ENCODE measurements around the gene CDKAL1. TPM values are rescaled to one million over a fixed set of nuclear protein-coding genes. Genes with fewer than 3 reads are reported as not detected.

Gene CDKAL1
- total and polyA plus RNA-seq, 2 donors from 2014 or later: 4.6 to 20.2 TPM

- Histone ChIP-seq H3K27ac (ENCODE audit: low read depth in 2 of 2, low read length in 2 of 2) (no peak overlapping the region), H3K36me3 (ENCODE audit: control insufficient read depth in 2 of 3, insufficient read depth in 3 of 3, low read length in 3 of 3) (no peaks in the 10 kb centered on the region), H3K4me3 (ENCODE audit: low read length in 3 of 3) (no peak overlapping the region), H3K27me3 (ENCODE audit: control insufficient read depth, insufficient read depth, low read length) (no peaks in the 10 kb centered on the region), H3K9ac (ENCODE audit: low read length in 3 of 3) (no peak overlapping the region), H3K9me3 (ENCODE audit: control insufficient read depth in 2 of 3, insufficient read depth in 1 of 3, low read length in 3 of 3) (no peaks in the 10 kb centered on the region), H3K4me1 (ENCODE audit: control insufficient read depth in 2 of 3, insufficient read depth in 2 of 3, low read depth in 1 of 3, low read length in 3 of 3) (no peaks in the 10 kb centered on the region)
- intact Hi-C loops (cut with DNase I): no loop called here
- FAIRE-seq: no peak
- peak in 2 of 5 donors; percentile 22 to 37 for DNase-seq
- no peak for TF ChIP-seq CTCF (IDR thresholded peaks at IDR 0.05; ENCODE audit: borderline replicate concordance, extremely low read depth, insufficient read depth)
These were observed 254.9 kb downstream of the CDKAL1 start for GRCh38 chr6:20789162-20789561.

- FAIRE-seq: no peak
- Histone ChIP-seq H3K27me3 (ENCODE audit: control insufficient read depth, insufficient read depth, low read length) (no peaks in the 10 kb centered on the region), H3K27ac (ENCODE audit: low read depth in 2 of 2, low read length in 2 of 2) (no peak overlapping the region), H3K4me3 (ENCODE audit: low read length in 3 of 3) (no peak overlapping the region), H3K36me3 (ENCODE audit: control insufficient read depth in 2 of 3, insufficient read depth in 3 of 3, low read length in 3 of 3) (no peaks in the 10 kb centered on the region), H3K9me3 (ENCODE audit: control insufficient read depth in 2 of 3, insufficient read depth in 1 of 3, low read length in 3 of 3) (no peaks in the 10 kb centered on the region), H3K4me1 (ENCODE audit: control insufficient read depth in 2 of 3, insufficient read depth in 2 of 3, low read depth in 1 of 3, low read length in 3 of 3) (no peaks in the 10 kb centered on the region), H3K9ac (ENCODE audit: low read length in 3 of 3) (no peak overlapping the region)
- intact Hi-C loops (cut with DNase I): no loop called here
- DNase-seq: no peak
- TF ChIP-seq CTCF (IDR thresholded peaks at IDR 0.05; ENCODE audit: borderline replicate concordance, extremely low read depth, insufficient read depth): no peak
These were observed 256.0 kb downstream of the CDKAL1 start for GRCh38 chr6:20790032-20790791.

GRCh38 chr6:20791074-20791473 is 256.8 kb downstream of the CDKAL1 start:
- intact Hi-C loops (cut with DNase I): no loop called here
- Histone ChIP-seq H3K4me1 (ENCODE audit: control insufficient read depth in 2 of 3, insufficient read depth in 2 of 3, low read depth in 1 of 3, low read length in 3 of 3) (no peaks in the 10 kb centered on the region), H3K9ac (ENCODE audit: low read length in 3 of 3) (no peak overlapping the region), H3K27me3 (ENCODE audit: control insufficient read depth, insufficient read depth, low read length) (no peaks in the 10 kb centered on the region), H3K27ac (ENCODE audit: low read depth in 2 of 2, low read length in 2 of 2) (no peak overlapping the region), H3K4me3 (ENCODE audit: low read length in 3 of 3) (no peak overlapping the region), H3K36me3 (ENCODE audit: control insufficient read depth in 2 of 3, insufficient read depth in 3 of 3, low read length in 3 of 3) (no peaks in the 10 kb centered on the region), H3K9me3 (ENCODE audit: control insufficient read depth in 2 of 3, insufficient read depth in 1 of 3, low read length in 3 of 3) (no peaks in the 10 kb centered on the region)
- TF ChIP-seq CTCF (IDR thresholded peaks at IDR 0.05; ENCODE audit: borderline replicate concordance, extremely low read depth, insufficient read depth): no peak
- FAIRE-seq (no peak), DNase-seq (no peak)

Data from kidney (tissue), 14 donors.